Thyroid gland (tissue), 4 donors: Measurements from ENCODE around the gene DPP10.

Experiments
- POLR2A ChIP-seq, 2 donors: fragments of 450-650 bp; IDR thresholded peaks; one replicate each; pipeline ENCODE4 v1.6.1; 2017; ENCODE audit warnings: antibody characterized with exemption in 2 of 2, mild to moderate bottlenecking in 2 of 2, moderate library complexity in 1 of 2
- TF ChIP-seq, protein P1 (sequence below), 6 experiments: fragments of 200-600 bp in 3 of 6; fragments of 450-650 bp in 3 of 6; sonication (generic) in 3 of 6; IDR thresholded peaks; one replicate each; pipeline ENCODE4 v1.5.1; 2016 to 2019; ENCODE audit warnings: antibody characterized with exemption in 6 of 6, mild to moderate bottlenecking in 2 of 6, inconsistent platforms in 1 of 6, moderate library complexity in 1 of 6

DNA sequence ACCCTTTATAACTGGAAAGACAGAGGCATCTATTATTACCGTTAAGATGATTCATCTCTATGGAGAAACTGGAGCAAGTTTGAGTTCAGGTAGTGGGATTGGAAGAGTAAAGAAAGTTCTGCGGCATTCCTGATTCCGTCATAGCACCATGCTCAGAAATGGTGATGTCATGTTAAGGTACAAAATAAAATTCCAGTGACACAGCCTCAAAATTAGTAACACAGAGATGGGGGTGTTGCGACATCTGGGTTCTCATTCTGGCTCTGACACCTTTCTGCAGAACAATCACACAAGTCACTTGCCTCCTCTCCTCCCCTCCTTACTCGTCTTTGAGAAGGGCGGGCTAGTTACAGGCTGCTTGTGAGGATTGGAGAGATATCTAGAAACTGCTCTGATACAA lies 105.7 kb downstream of the DPP10 start:
- TF ChIP-seq, protein P1, sequence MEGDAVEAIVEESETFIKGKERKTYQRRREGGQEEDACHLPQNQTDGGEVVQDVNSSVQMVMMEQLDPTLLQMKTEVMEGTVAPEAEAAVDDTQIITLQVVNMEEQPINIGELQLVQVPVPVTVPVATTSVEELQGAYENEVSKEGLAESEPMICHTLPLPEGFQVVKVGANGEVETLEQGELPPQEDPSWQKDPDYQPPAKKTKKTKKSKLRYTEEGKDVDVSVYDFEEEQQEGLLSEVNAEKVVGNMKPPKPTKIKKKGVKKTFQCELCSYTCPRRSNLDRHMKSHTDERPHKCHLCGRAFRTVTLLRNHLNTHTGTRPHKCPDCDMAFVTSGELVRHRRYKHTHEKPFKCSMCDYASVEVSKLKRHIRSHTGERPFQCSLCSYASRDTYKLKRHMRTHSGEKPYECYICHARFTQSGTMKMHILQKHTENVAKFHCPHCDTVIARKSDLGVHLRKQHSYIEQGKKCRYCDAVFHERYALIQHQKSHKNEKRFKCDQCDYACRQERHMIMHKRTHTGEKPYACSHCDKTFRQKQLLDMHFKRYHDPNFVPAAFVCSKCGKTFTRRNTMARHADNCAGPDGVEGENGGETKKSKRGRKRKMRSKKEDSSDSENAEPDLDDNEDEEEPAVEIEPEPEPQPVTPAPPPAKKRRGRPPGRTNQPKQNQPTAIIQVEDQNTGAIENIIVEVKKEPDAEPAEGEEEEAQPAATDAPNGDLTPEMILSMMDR (IDR thresholded peaks at IDR 0.05), result no peak
- TF ChIP-seq POLR2A (IDR thresholded peaks at IDR 0.05), result no peak
